Hematopoietic multipotent progenitor cell treated with erythropoietin and hydrocortisone succinate and interleukin-3 and kit ligand, for 17 days (in vitro differentiated cells): ENCODE data around the gene EXTL1.

ENCODE experiments used
- DNase-seq: peaks from one replicate; pipeline ENCODE4 v3.0.0-alpha.2; 2015; ENCODE audit warnings: low spot score

EXTL1 gene

DNA sequence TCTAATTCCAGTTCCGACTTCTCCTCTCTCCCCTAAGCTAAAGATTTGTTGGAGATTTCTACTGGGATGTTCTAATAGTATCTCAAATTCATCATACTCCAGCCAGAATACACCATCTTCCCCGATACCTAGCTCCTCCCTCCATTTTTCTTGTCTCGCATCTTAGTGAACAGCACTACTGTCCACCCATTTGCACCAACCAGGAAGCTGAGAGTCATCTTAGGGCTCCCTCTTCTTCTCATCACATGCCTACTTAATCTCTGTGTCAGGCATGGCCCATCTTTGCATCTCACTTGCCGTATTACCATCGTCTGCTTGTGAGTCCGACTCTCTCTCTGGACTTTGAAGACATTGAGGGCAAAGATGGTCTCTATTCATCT lies 49.4 kb downstream of the EXTL1 start:
- DNase-seq = no peak

DNA sequence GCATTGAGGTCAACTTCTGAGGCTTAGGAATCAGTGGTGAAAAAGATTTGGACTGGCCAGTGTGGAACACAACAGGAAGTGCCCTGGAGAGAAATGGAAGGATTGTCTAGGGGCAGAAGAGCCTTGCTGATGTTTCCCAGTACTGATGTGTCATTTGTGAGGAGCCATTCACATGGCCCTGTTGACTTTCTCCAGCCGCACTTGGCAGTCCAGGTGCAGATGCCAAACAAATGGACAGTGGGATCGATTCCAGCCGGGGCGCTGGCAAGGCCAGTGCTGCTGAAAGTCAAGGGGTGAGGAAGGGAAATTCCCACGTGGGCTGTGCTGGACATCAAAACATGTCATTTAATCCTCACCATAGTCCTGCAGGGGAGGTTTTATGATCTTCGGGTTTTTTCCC lies 50.7 kb downstream of the EXTL1 start:
- no peak for DNase-seq

GRCh38 chr1:26075421-26076144 lies 54.0 kb downstream of the EXTL1 start:
- no peak for DNase-seq

GRCh38 chr1:26077524-26077923 lies 55.9 kb downstream of the EXTL1 start:
- no peak for DNase-seq

- DNase-seq = no peak
Observed at GRCh38 chr1:26078286-26079177, 57.0 kb downstream of the EXTL1 start.

- DNase-seq = no peak
Observed at GRCh38 chr1:26079178-26079563, 57.6 kb downstream of the EXTL1 start.

DNA sequence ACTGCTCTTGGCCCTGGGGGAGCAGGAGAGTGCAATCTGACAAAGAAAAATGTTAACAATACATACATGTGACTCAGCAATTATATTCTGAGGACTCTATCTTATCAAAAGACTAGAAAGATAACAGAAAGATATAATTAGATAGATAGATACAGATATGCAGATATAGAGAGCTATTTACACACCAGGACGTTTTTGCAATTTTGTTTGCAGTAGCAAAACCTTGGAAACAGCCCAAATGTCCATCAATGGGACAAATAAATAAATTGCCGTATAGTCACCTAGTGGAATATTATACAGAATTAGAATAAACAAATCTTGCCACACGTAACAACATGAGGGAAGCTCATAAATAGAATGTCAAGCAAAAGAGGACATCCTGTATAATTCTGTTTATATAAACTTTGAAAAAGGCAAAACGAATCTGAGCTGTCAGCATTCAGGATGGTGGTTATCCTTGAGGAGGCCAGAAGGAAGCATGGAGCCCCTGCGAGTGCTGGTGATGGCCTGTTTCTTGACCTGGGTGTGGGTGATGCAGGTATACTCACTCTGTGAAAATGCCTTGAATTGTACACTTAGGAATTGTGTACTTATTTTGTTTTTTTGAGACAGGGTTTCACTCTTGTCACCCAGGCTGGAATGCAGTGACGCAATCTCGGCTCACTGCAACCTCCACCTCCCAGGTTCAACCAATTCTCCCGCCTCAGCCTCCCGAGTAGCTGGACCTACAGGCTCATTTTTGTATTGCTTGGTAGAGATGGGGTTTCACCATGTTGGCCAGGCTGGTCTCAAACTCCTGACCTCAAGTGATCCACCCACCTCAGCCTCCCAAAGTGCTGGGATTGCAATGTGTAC lies 58.6 kb downstream of the EXTL1 start:
- DNase-seq = no peak

- DNase-seq = no peak
Observed at GRCh38 chr1:26081267-26082019, 59.9 kb downstream of the EXTL1 start.

- no peak for DNase-seq
Observed at GRCh38 chr1:26082020-26082350, 60.4 kb downstream of the EXTL1 start.

DNA sequence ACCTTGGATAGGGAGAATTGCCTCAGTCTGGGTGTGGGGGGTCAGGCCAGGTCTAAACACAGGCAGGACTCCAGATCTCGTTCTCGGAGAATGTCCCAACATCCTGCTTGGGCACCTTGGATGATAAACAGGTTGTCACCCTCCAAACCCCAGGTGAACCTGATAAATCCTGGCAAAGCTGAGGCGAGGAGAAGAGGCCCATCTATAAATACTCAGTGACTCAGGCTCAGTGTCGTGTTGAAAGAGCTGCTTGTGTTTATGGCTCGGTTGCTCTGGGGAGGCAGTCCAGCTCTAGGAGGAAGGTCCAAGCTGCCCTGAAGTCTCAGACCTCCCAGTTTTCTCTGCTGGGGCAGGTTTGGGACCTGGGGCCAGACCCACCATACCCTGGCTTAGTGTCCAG lies 61.6 kb downstream of the EXTL1 start:
- no peak for DNase-seq

- DNase-seq = no peak
Observed at GRCh38 chr1:26084091-26084561, 62.6 kb downstream of the EXTL1 start.

- DNase-seq = no peak
Observed at GRCh38 chr1:26084844-26085243, 63.3 kb downstream of the EXTL1 start.
